HG03280 (cell line): Measurements from ENCODE around the gene RNF145.

Experiments used
- ATAC-seq: cut with Tn5 transposase; IDR thresholded peaks from one replicate; pipeline ENCODE4 v1.9.1; 2021; ENCODE audit warnings: mild to moderate bottlenecking, moderate library complexity; ENCODE audit not compliant: unreplicated experiment

RNF145 gene

DNA sequence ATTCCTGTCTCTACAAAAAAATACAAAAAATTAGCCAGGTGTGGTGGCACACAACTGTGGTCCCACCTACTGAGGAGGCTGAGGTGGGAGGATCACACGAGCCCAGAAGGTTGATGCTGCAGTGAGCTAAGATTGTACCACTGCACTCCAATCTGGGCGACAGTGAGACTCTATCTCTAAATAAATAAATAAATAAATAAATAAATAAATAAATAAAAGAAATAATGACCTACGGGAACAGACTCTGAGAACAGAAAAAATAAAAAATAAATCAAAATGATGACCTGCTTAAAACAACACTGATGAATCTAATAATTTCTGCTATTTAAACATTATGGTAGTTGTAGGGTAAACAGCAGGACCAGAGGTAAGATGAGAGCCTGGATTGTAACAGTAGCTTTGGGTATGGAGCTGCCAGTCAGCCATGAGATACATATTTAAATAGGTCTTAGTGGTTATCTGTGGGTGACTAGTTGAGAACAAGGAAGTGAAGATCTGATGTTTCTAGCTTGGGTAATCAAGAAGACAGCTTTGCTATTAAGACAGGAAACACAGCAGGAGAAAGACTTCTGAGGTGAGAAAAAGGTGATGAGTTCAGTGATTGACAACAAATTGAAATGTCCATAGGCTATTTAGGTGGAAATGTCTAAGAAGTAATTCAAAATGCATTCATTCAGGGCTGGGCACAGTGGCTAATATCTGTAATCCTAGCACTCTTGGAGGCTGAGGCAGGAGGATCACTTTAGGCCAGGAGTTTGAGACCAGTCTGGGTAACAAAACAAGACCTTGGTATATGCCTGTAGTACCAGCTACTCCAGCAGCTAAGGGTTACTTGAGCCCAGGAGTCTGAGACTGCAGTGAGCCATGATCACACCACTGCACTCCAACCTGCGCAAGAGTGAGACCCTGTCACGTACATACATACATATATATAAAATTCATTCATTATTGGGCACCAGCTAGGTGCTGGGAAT, 11.0 kb downstream of the RNF145 start:
- ATAC-seq, result peak; percentile 87

DNA sequence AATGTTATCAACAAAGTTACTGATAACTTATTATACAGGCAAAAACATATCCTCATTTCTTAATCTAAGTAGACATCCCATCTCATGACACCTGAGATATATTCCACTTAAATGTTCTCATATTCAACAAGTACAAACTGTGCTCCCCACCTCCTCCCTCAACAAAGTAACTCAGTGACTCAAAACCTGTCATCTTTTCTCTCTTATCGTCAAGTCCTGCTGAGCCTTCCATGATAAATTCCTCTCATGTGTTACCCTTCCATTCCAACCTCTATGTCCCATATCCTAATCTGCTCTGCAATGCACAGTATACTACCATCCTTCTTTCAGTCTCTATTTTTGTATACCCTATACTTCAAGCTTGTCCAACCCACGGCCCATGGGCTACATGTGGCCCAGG, 13.6 kb downstream of the RNF145 start:
- no peak for ATAC-seq

DNA sequence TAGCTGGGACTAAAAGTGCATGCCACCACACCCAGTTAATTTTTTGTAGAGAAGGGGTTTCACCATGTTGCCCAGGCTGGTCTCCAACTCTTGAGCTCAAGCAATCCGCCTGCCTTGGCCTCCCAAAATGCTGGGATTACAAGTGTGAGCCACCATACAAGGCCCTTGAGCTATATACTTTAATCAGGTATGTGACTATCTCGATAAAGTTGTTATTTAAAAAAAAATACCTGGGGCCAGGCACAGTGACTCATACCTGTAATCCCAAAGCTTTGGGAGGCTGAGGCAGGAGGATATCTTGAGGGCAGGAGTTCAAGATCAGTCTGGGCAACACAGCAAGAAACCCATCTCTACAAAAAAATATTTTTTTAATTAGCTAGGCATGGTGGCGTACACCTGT, 19.2 kb downstream of the RNF145 start:
- ATAC-seq, result no peak

DNA sequence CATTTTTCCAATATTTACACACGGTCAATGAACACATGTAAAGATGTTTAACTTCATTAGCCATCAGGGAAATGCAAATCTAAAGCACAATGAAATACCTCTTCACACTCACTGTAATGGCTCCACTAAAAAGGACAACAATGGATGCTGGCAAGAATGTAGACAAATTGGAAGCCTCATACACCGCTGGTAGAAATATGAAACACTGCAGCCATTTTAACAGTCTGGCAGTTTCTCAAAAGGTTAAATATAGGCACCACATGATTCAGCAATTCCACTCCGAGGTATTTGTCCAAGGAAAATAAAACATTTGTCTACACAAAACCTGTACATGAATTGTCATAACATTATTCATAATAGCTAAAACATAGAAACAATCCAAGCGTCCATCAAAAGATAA, 20.0 kb downstream of the RNF145 start:
- no peak for ATAC-seq

DNA sequence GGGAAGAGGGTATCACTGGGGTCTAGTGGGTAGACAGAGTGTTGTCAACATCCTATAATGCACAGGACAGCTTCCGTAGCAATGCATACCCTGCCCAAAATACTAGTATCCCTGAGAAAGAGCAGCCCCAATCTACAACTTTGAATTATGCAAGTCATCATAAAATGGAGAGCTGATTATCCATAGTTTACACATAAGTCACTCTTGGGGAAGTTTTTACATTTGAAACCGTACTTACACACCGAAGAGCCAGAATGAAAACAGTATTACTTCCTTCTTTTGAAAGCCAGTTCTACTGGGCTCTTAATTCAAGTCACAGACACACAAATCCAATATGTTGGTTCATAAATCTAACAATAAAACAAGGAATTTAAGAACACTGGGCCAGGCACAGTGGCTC, 21.6 kb downstream of the RNF145 start:
- no peak for ATAC-seq

DNA sequence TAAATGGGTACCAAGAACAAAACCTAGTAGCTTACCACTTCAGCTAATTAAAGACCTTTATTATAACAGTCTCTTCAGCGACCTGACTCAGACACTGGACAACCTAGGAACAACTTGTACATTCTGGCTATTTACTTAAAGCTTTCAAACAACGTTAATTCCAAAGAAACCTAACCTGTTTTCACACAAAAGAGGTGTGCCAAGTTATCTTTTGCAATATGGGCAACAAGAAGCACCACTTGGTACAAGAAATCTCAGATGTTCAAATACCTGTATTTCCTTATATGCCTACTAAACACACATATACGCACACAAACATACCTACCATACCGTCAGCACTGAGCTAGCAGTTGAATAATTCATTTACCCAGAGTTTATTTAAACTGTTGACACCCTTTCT, 23.0 kb downstream of the RNF145 start:
- ATAC-seq, result no peak

DNA sequence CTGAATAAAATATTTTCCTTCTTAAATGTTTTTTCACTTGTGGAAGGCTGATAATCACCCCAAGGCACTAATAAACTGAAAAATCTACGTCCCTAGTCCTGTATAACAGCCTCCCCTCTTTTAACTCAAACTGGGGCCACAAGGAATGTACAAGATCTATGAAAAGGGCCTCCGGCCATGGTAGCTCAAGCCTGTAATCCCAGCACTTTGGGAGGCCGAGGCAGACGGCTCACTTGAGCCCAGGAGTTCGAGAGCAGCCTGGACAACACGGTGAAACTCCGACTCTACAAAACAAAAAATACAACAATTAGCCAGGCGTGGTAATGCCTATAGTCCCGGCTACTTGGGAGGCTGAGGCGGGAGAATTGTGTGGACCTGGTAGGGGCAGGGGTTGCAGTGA, 23.6 kb downstream of the RNF145 start:
- ATAC-seq, result no peak

DNA sequence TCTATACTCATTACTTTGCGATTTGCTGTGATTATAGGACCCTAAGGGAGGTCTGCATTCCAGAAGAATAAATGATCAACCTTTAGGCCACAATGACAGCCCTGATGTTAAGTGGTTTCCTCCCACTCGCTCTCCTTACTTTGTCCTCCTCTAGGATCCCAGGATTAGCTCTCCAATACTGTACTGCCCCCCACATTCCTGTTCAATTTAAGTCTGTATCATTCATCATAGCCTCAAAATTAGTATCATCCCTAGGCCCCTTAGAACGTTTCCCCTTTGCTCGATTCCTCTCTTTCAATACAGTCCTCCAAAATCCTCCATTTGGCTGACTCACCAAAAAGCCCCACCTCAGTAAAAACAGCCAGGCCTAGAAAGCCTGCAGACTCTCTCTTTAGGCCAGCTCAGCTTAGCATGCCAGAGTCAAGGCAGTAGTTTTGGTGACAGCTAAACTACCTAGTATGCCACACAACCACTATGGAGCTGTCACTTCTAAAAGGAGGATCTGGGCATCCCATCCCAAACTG, 24.4 kb downstream of the RNF145 start:
- ATAC-seq, result no peak

DNA sequence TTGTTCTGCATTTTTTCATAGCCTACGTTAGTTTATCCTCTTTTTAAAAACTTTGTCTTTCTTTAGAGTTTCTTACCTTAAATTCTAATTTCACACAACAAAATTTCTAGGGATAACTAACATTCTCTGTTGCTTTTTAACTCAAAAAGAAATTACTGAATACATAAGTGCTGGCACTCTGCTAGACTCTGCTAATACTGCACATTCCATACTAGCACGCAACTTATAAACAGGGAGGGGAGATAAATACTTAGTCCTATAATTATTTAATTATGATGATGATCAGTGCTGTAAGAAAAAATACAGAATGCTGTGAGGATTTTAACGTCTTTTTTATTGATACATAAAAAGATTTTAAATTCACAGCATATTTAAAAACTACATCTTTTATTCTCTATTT, 25.1 kb downstream of the RNF145 start:
- no peak for ATAC-seq

DNA sequence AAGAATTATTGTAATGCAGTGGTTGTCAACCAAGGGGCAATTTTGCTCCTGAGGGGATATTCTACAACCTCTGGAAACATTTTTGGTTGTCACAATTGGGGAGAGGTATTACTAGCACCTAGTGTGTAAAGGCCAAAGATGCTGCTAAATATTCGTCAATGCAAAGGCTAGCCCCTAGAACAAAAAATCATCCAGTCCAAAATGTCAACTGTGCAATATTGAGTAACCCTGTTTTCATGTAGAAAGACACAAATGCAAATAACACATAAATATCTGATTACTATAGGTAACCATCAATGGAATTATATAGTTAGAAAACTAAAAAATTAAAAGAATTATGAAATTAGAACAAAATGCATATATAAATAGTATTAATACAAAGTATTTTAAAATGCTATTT, 26.1 kb downstream of the RNF145 start:
- no peak for ATAC-seq

DNA sequence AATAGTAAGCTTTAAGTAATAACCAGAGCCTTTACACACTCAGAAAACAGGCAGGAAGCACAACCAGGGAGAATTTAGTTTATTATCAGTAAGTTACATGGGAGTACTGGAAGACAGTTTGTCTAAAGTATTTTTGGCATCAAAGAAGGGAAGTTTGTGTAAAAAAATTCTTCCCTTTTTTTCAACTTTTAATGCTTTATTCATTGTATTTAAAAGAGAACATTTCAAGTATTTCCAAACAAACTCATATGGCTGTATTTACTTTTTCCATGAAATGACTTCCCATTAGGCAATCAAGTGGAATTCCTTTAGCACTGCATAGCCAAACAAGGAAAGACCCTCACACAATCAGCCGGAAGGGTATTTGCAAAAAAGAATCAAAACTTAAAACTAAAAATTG, 26.7 kb downstream of the RNF145 start:
- no peak for ATAC-seq

DNA sequence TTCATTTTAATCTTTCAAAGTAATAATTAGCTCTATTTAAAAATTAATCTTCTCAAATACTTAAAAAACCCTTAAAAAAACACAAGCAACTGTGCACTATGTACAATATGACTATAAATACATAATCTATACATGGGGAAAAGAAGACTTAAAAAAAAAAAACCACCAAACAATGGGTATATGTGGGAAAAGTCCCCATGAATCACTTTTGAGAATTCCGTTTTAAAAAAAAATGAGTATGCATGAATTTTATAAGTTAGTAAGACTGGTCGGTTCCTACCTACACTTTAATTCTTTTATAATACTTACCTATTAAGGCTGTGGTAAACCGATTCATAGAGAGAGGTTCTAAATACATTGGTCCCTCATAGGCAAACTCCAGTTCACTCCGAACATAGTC, 27.7 kb downstream of the RNF145 start:
- no peak for ATAC-seq

DNA sequence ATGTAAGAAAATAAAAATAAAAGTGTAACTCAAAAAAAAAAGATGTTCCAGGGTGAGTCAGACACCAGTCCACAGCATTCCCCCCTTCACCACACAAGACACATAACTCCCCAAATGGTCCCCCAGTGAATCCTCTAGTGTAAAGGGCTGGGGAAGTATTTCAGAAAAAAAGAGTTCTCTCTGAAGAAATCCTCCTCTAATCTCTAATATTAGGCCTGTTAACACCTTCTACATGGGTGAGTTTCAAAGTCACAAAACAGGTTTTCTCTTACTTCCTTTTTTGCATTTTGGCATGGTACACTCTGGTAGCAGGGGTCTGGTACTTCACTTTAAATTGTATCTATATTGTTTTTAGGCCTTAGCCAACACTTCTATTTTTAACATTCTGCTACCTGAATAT, 28.2 kb downstream of the RNF145 start:
- no peak for ATAC-seq

DNA sequence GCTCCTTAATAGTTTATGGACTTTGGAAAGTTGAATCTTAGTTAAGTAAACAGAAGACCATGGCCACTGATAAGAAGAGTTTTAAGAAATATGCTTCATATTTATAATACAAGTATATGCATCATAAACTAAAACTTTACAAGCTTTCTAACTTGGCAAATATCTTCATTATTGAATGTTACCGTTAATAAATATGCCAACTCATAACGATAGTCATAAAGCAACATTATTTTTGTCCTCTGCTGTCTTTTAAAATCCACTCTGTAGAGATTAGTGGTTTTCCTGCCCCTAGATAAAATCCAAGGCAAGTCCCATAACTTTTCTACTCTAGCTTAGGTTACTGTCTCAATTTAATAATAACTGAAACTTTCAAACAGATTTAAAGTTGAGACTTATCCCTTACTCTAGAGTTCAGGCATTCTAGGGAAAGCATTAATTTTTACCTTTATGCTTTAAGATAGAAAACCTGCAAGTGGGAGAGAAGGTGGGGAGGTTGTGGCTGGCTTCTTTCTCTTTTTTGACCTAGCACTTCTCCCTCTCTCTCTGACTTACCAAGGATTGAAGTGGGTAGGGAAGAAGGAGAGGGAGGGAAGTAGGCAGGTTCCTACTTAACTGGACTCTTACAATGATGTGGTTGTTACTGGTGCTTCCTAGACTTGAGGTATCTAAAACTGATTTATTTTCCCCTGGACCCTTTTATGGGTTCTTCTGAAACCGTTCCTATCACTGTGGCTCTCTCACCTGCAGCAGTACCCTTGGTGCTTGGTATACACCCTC, 29.6 kb downstream of the RNF145 start:
- ATAC-seq, result no peak

DNA sequence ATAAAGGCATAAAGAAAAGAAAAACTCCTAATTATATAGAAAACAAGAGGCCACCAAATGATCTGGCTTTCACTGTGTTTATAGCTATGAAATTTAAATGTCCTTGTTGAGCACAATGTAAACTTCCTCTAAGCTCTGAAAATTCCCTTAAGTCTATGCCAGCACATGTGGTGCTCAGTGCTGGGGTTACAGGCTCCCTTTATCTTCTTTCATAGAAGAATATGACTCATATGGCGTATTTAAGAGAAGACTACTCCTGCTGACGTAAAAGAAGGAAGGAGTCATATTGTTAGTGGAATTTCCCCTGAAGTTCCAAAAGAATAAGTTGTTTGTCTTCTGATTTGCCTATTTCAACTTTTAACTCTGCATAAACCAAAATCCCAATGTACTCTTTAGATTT, 30.4 kb downstream of the RNF145 start:
- ATAC-seq, result peak; percentile 62

DNA sequence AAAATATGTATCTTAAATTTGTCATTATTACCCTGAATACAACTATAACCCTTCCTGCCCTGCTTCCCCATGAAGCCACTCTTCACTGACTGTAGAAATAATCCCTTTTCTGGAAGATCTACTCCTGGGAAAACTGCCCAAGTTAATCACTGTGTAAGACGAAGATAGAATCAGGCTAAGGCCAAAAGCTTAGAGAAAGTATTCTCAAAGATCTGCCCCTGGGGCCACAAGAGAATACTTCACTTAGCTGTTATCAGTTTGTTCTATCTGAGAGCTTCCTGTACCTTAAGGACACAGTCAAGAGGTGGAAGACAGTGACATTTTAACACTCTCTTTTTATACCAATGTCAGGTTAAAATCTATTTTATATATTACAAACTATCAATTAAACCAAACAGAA, 33.8 kb downstream of the RNF145 start:
- ATAC-seq, result no peak

DNA sequence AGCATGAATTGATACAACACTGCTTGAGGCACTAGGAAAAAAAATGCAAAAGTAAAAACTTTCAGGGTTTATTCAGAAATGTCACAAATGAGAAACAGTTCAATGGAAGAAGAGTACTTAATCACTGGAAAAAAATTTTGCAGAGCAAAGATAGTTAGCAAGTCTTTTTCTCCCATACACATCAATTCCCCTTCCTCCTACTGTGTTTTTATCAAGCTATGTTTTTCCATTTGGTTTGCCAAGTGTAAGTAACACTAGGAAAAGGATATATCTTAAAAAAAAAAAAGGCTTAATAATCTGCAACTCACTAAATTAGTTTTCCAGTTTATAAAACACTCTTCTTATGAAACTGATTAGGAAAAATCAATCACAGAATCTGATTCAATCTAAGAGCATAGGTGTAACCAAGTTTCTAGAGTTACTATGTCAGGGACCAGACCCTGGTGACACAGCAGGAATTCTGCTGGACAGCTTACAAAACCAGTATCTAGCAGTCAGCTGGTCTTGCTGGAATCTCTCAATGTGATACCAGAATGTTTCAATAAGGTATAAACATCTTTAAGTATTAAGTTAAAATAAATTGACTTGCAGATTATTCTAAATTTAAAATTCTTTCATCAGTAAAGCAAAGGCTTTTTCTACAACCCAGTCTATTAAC, 34.7 kb downstream of the RNF145 start:
- ATAC-seq, result no peak

DNA sequence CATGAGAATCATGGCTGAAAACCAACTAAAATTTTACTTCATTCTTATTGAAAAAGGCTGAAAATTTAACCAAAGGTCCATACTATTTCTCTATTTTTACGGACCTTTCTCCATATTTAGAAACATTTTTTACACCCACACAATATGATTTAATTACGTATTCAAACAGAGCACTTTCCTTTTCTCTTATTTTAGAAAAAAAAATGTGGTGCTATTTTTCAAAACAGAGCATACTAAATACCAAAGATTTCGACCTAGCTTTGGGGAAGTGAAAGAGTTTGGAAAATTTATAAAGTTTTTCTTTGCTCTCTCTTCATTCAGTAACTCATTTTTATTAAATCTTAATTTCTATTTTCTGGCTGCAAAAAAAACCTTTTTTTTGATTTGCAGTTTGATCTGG, 38.1 kb downstream of the RNF145 start:
- no peak for ATAC-seq

DNA sequence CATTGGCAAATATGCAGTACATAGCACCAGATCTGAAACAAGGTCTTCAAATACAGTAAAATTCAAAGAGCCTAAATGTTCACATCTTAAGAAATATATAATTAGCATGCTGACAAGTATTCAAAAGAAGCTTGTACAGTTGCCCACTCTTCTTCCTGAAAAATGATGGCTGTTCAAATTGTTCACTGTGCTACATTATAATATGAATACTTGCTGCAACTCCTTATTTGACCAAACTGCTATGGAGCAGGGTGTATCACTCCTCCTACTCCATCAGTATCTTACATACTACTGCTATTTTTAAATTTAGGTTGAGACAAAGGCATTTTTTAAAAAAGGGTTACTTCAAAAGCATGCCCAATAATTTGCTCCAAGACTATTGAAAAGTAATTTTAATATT, 39.3 kb downstream of the RNF145 start:
- ATAC-seq, result no peak

DNA sequence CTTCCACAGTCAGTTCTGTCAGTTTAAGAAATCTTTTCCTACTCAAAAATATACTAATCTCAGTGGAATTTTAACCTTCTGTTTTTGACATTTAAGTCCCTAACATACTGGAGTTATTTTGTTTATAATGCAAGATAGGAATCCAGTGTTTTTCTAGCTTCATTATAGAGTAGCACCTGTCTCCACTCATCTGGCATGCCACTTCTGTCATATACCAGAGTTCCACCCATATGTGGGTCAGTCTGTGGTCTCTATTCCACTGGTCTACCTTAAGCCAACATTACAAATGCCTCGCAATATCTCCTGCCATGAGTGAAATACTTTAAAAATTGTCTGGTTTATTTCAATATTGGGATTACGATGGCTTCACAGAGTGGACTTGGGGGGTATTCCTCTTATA, 42.9 kb downstream of the RNF145 start:
- ATAC-seq, result no peak

DNA sequence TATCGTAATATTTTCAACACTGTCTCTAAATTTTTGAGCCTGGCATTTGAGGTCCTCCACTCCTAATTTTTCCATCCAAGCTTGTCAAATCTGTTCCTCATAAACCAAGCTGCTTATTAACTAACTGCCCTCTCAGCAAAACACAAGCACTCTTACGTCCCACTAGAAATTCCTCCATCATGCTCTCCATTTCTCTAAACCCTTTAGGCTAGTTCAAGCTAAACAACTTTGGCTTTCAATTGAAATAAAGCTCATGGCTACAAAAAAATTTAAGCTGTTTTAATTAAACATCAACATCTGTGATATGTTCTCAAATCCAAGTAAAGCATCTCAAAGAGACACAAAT, 45.7 kb downstream of the RNF145 start:
- no peak for ATAC-seq
